Glutamatergic neuron (in vitro differentiated cells): ENCODE data around the gene ZNF121. TPM values are rescaled to one million over a fixed set of nuclear protein-coding genes. Genes with fewer than 3 reads are reported as not detected.

Experiments
- DNase-seq: peaks from one replicate; pipeline ENCODE4 v3.0.0; 2022
- H3K27ac Mint-ChIP-seq: one replicate; pipeline ENCODE4 v1.8.0; 2020; ENCODE audit warnings: mild to moderate bottlenecking, mixed read lengths, inconsistent platforms; ENCODE audit not compliant: unreplicated experiment
- H3K27me3 Mint-ChIP-seq: one replicate; pipeline ENCODE4 v1.8.0; 2020; ENCODE audit warnings: mild to moderate bottlenecking, moderate library complexity, mixed read lengths, inconsistent platforms; ENCODE audit not compliant: unreplicated experiment
- H3K36me3 Mint-ChIP-seq: one replicate; pipeline ENCODE4 v1.8.0; 2020; ENCODE audit warnings: mild to moderate bottlenecking, mixed read lengths, inconsistent platforms; ENCODE audit not compliant: unreplicated experiment
- H3K4me1 Mint-ChIP-seq: one replicate; pipeline ENCODE4 v1.8.0; 2020; ENCODE audit warnings: mild to moderate bottlenecking, low read depth, mixed read lengths, inconsistent platforms; ENCODE audit not compliant: unreplicated experiment
- H3K4me3 Mint-ChIP-seq: one replicate; pipeline ENCODE4 v1.8.0; 2020; ENCODE audit warnings: mild to moderate bottlenecking, mixed read lengths, inconsistent platforms; ENCODE audit not compliant: unreplicated experiment
- H3K9me3 Mint-ChIP-seq: one replicate; pipeline ENCODE4 v1.8.0; 2020; ENCODE audit warnings: mild to moderate bottlenecking, moderate library complexity, mixed read lengths, inconsistent platforms; ENCODE audit not compliant: unreplicated experiment
- CTCF ChIP-seq: fragments of 200-600 bp; sonication (generic); IDR thresholded peaks from one replicate; pipeline ENCODE4 v1.5.0; 2021; ENCODE audit not compliant: partially characterized antibody, unreplicated experiment
- total RNA-seq: library from RNA; stranded (reverse); fragmentation: NEBNext Ultra II Directional; extraction: Animal tissue kit (Norgen Biotek cat#: 25700); gene quantifications from one replicate; pipeline ENCODE4 v1.2.1, GENCODE V29; 2021; ENCODE audit not compliant: unreplicated experiment

The ZNF121 gene
- total RNA-seq, 1 donor from 2014 or later: 50.0 TPM

GRCh38 chr19:9538183-9539058 is 45.9 kb downstream of the ZNF121 start, which contains the start of gene ZNF426:
Gene ZNF426, minus strand, starts transcription at chr19:9538645. Its CDS starts 2,413 bp downstream, at chr19:9536232.
- Mint-ChIP-seq H3K9me3 (peaks cover 22% of the 10 kb centered on the region), H3K4me1 (no peaks in the 10 kb centered on the region), H3K27me3 (peaks cover 15% of the 10 kb centered on the region), H3K36me3 (peaks cover 53% of the 10 kb centered on the region), H3K27ac (peak within 1 kb of the TSS; percentile 100), H3K4me3 (peak within 1 kb of the TSS; percentile 96)
- DNase-seq: peak; percentile 91
- no peak for TF ChIP-seq CTCF

GRCh38 chr19:9535934-9536333 is 48.4 kb downstream of the ZNF121 start:
- no peak overlapping the region for H3K4me3 Mint-ChIP-seq
- no peak for DNase-seq
- H3K36me3 Mint-ChIP-seq: peaks cover 73% of the 10 kb centered on the region
- peaks cover 13% of the 10 kb centered on the region for H3K27me3 Mint-ChIP-seq
- TF ChIP-seq CTCF: no peak
- H3K27ac Mint-ChIP-seq: no peak overlapping the region
- no peaks in the 10 kb centered on the region for H3K4me1 Mint-ChIP-seq
- peaks cover 34% of the 10 kb centered on the region for H3K9me3 Mint-ChIP-seq

GRCh38 chr19:9531933-9532332 is 52.4 kb downstream of the ZNF121 start:
- H3K36me3 Mint-ChIP-seq: peaks cover 85% of the 10 kb centered on the region
- peaks cover 38% of the 10 kb centered on the region for H3K9me3 Mint-ChIP-seq
- no peak for TF ChIP-seq CTCF
- H3K27ac Mint-ChIP-seq: no peak overlapping the region
- DNase-seq: no peak
- H3K27me3 Mint-ChIP-seq: peaks cover 4% of the 10 kb centered on the region
- no peak overlapping the region for H3K4me3 Mint-ChIP-seq
- H3K4me1 Mint-ChIP-seq: no peaks in the 10 kb centered on the region

GRCh38 chr19:9528757-9529336 is 55.5 kb downstream of the ZNF121 start:
- DNase-seq: no peak
- Mint-ChIP-seq H3K4me1 (no peaks in the 10 kb centered on the region), H3K27ac (no peak overlapping the region), H3K4me3 (no peak overlapping the region), H3K9me3 (peaks cover 51% of the 10 kb centered on the region), H3K36me3 (peaks cover 86% of the 10 kb centered on the region), H3K27me3 (peaks cover 3% of the 10 kb centered on the region)
- no peak for TF ChIP-seq CTCF
